Liver (tissue), 3 donors: ENCODE results near the gene TMPRSS6.

Source experiments
- EGR1 ChIP-seq, 2 donors: IDR thresholded peaks; 2 replicates each; pipeline ENCODE4 v1.6.1; 2016 to 2018; ENCODE audit warnings: antibody characterized with exemption in 2 of 2, low read depth in 2 of 2
- TF ChIP-seq, protein P1 (sequence below): fragments of 150-350 bp; IDR thresholded peaks from 2 replicates; pipeline ENCODE4 v1.5.1; 2017; ENCODE audit warnings: improper control_type of control experiment, low read depth, low read length; ENCODE audit not compliant: missing input control
- donor health status: healthy.
- donor health status: healthy.

DNA sequence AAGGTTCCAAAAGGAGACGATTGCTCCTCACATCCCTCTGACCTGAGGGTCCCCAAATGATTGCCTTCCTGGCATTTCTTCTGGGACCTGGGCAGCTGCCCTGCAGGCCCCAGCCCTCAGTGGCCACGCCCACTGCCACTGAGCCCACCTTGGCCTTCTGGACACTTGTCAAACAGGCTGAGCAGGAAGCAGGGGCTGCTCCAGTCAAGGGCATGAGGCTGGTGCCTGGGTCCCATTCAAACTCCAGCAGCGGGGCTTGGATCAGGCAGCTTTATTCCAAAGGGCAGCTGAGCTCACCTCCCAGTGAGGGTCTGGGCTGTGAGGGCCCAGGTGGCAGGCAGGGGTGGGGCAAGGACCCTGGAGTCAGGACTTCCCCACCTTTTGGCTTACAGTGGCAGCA lies 44.3 kb downstream of the TMPRSS6 start:
- TF ChIP-seq, protein P1, sequence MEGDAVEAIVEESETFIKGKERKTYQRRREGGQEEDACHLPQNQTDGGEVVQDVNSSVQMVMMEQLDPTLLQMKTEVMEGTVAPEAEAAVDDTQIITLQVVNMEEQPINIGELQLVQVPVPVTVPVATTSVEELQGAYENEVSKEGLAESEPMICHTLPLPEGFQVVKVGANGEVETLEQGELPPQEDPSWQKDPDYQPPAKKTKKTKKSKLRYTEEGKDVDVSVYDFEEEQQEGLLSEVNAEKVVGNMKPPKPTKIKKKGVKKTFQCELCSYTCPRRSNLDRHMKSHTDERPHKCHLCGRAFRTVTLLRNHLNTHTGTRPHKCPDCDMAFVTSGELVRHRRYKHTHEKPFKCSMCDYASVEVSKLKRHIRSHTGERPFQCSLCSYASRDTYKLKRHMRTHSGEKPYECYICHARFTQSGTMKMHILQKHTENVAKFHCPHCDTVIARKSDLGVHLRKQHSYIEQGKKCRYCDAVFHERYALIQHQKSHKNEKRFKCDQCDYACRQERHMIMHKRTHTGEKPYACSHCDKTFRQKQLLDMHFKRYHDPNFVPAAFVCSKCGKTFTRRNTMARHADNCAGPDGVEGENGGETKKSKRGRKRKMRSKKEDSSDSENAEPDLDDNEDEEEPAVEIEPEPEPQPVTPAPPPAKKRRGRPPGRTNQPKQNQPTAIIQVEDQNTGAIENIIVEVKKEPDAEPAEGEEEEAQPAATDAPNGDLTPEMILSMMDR: no peak
- no peak for TF ChIP-seq EGR1 (IDR thresholded peaks at IDR 0.05; ENCODE audit: low read depth in 2 of 2)
